Measurements from ENCODE around the gene NFAM1.

The NFAM1 gene

DNA sequence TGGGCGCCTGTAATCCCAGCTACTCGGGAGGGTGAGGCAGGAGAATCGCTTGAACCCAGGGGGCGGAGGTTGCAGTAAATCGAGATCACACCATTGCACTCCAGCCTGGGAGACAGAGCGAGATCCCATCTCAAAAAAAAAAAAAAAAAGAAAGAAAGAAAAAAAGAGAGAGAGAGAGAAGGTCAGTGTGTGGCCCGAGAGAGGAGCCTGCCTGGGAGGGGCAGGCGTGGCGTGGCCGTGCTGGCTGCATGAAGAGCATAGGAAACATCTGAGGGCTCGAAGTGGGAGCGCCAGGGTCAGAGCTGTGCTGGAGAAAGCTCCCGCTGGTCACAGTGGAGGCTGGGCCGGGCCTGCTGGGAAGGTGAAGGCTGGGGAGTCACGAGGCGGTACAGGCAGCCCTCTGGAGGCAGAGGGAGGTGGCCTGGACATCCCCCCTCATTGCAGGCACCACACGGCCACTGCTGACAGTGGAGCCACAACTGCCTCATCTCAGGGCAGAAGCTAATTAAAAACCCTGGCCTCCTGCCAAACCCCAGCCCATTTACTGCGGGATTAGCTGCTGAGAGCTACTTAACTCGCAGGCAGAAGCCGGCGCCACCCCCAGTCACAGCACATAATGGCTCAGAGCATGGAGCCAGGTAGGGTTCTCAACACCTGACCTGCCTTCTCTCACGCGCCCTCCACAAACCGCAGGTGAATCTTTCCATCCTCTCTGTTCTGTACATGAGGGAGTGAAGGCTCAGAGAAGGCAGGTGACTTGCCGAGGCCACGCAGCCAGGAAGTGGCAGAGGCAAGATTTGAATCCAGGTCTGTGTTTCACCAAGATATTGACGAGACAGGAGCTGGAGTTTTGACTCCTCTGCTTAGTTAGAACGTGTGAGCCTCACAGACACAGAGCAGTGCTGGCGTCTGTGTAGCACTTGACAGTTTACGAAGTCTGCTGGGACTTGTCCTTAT is 32.6 kb downstream of the NFAM1 start:
- DNase-seq (no peak), ATAC-seq (replicated peaks) (no peak)
- H3K36me3 Mint-ChIP-seq (ENCODE audit: insufficient read depth), result no peaks in the 10 kb centered on the region
- H3K27me3 Mint-ChIP-seq, result peaks cover 0 to 5% of the 10 kb centered on the region in 2 donors
- no peaks in the 10 kb centered on the region for H3K9me3 Mint-ChIP-seq
- H3K4me3 Mint-ChIP-seq, result no peak overlapping the region
- peaks cover 7% of the 10 kb centered on the region in 2 donors for H3K4me1 Mint-ChIP-seq (ENCODE audit: low read depth in 2 of 2)
- H3K27ac Mint-ChIP-seq, result peak overlapping the region in 1 of 2 donors; percentile 24

DNA sequence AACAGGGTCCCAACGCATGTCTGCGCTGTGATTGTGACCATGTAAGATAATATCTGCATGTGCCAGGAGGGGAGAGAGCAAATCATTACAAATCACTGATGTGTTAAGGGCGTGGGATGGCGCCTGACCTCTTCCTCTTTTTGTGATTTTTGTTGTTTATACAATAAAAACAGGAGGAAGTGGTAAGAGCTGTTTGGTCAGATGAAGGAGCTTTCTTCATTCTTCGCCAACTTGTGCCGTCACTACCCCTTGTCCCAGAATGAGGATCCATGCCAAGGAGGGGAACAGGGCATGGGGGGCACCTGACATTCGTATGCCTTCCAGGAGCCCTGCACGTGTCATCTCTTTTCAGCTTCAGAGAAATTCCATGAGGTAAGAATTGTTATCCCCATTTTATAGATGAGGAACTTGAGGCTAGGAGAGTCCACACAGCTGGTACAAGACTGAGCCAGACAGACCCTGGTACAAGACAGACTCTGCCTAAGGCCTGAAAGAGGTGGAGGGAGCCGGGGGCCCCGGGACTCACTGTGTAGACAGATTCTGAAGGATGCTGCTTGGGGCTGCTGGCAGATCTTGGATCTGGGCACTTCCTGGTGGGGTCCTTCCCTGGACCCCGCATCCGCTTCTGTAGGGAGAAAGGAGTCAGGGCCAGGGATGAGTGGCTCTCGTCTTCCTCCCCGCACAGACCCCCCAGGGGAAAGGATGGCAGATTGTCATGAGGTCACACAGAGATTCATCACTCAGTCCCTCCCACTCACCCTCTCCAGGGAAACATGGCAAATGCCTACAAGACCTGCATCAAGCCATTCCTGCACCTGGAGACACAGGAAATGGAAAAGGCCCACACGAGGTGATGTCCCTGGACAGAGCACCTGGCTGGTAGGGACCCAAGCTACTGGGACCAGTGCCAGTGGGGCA is 34.6 kb downstream of the NFAM1 start:
- H3K4me3 Mint-ChIP-seq, result peak overlapping the region; percentile 14 to 16
- DNase-seq, result no peak
- H3K4me1 Mint-ChIP-seq (ENCODE audit: low read depth in 2 of 2), result peaks cover 7% of the 10 kb centered on the region in 2 donors
- H3K27ac Mint-ChIP-seq, result no peak overlapping the region
- ATAC-seq (replicated peaks), result peak; percentile 58
- H3K9me3 Mint-ChIP-seq, result no peaks in the 10 kb centered on the region
- peaks cover 0 to 1% of the 10 kb centered on the region in 2 donors for H3K27me3 Mint-ChIP-seq
- H3K36me3 Mint-ChIP-seq (ENCODE audit: insufficient read depth), result no peaks in the 10 kb centered on the region

DNA sequence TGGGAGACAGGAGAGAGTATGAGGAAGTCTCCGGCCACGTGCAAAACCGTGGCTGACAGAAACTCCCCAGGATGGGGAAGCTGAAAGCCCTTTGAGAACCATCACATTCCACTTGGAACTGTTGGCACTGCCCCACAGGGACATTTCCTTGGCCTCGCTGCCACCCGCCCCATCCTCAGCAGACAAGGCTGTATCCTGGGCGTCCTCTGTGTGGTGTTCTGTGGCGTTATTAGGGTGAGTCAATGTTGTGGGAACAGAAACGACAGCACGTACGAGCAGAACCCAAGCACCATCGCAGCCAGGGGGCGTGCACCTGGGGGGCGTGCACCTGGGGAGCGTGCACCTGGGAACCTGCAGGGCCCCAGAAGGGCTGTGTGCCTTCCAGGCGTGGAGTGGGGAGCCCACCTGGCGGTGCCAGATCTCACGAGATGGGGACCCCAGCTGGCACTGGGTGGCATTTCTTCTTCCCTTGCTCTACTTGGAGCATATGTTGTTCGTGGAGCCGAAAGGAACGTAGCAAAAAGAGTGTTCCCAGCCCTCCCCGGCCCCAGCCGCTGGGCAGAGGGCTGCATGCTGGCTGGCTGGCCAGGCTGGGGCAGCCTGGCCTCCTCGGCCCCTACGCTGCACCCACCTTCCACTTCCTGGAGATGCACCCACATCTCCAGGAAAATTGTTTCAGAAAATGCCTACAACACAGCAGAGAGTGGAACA is 35.4 kb downstream of the NFAM1 start:
- Mint-ChIP-seq H3K27me3 (peaks cover 5 to 9% of the 10 kb centered on the region in 2 donors), H3K4me1 (ENCODE audit: low read depth in 2 of 2) (peaks cover 7% of the 10 kb centered on the region in 2 donors), H3K36me3 (ENCODE audit: insufficient read depth) (peaks cover 2% of the 10 kb centered on the region), H3K9me3 (no peaks in the 10 kb centered on the region), H3K27ac (no peak overlapping the region), H3K4me3 (peak overlapping the region; percentile 14 to 16)
- DNase-seq (no peak), ATAC-seq (replicated peaks) (peak; percentile 51)

DNA sequence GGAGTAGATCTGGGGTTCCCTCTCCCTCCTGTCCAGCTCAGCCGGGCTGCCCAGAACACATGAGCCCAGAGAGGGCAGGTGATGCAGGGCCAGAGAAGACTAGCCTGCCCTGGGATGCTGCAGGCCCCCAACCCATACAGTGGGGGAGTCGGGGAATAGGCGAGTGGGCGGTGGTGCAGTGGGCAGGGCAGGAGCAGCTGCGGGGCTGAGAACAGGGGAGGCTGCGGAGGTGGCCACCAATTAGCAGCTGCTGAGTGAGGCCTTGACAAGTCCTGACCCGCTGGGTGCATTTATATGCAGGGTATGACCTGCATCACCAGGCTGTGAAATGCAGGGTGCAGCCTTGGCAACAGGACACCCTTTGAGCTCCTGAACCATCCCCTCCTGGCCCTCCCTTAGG is 43.1 kb downstream of the NFAM1 start:
- no peak overlapping the region for H3K4me3 Mint-ChIP-seq
- no peak overlapping the region for H3K27ac Mint-ChIP-seq
- DNase-seq, result no peak

DNA sequence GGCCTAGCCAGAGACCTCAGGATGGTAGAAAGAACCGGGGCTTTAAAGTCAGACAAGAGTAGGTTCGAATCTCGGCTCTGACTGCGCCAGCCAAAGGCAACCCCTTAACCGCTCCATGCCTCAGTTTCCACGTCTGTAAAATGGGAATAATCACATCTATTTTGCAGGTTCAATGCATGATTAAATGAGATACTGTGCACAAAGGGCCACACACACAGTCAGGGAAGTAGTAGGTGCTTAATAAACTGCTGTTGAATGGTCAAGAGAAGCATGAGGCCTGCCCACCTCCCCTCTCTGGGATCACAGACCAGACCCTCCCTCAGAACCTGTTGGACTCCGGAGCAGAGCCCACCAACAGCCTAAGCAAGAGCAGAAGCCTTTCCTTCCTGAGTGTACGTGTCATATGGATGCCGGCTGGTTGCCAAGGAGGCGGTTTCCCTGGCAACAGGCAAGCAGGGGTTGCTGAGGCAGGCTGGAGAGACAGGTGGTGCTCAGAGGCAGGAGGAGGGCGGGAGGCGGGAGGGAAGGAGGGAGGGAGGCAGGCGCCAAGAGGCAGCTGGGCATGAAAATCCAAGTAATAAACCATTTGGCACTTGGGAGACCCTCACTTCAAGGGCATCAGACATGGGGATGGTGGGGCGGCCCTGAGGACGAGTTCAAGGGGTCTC is 43.9 kb downstream of the NFAM1 start:
- no peak overlapping the region for H3K27ac Mint-ChIP-seq
- ATAC-seq (replicated peaks), result no peak
- peaks cover 2% of the 10 kb centered on the region for H3K36me3 Mint-ChIP-seq (ENCODE audit: insufficient read depth)
- H3K27me3 Mint-ChIP-seq, result peaks cover 10 to 40% of the 10 kb centered on the region in 2 donors
- DNase-seq, result no peak
- H3K9me3 Mint-ChIP-seq, result no peaks in the 10 kb centered on the region
- no peak overlapping the region for H3K4me3 Mint-ChIP-seq
- H3K4me1 Mint-ChIP-seq (ENCODE audit: low read depth in 2 of 2), result no peaks in the 10 kb centered on the region

More for the DNA sequence above, 43.1 kb downstream of the NFAM1 start:
- Mint-ChIP-seq H3K9me3 (no peaks in the 10 kb centered on the region), H3K4me1 (ENCODE audit: low read depth in 2 of 2) (no peaks in the 10 kb centered on the region), H3K36me3 (ENCODE audit: insufficient read depth) (peaks cover 2% of the 10 kb centered on the region), H3K27me3 (peaks cover 10 to 40% of the 10 kb centered on the region in 2 donors)
- ATAC-seq (replicated peaks), result no peak

DNA sequence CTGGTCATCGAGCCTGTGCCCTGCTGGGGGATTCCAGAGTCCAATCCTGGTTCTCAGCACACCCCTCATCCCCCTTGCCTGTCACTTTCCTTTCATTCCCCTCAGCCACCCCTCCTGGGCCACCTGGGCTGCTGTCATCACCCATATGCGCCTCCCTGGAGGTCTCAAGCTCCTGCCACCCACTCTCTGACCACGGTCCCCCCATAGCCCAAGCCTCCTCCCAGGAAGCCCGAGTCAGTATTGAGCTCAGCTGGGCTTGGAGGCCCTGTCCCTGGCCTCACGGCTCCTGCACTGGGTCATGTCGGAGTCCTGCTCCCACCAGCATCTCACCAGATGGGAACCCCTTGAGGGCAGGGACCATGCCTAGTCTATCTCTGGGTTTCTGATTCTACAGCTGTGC is 44.6 kb downstream of the NFAM1 start:
- DNase-seq (no peak), ATAC-seq (replicated peaks) (no peak)
- Mint-ChIP-seq H3K27me3 (peaks cover 10 to 39% of the 10 kb centered on the region in 2 donors), H3K4me3 (no peak overlapping the region), H3K27ac (no peak overlapping the region), H3K36me3 (ENCODE audit: insufficient read depth) (peaks cover 2% of the 10 kb centered on the region), H3K4me1 (ENCODE audit: low read depth in 2 of 2) (no peaks in the 10 kb centered on the region), H3K9me3 (no peaks in the 10 kb centered on the region)

DNA sequence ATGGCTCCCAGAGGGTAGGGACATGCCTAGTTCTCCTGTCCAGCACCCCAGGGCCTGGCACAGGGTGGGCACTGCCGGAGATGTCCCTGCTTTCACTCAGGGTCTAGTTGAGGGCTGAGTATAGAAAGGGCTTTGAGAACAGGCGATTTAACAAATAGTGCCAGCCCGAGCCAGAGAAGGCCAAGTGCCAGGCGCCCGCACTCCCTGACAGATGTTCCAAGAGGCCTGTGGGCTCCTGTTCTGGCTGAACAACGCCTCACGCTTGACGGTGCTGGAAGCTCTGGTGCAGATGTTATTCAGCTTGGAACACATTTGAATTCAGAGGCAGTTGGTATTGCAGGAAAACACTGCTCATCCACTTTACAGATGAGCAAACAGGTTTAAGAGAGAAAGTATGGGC is 46.5 kb downstream of the NFAM1 start:
- Mint-ChIP-seq H3K27me3 (peaks cover 0 to 21% of the 10 kb centered on the region in 2 donors), H3K4me1 (ENCODE audit: low read depth in 2 of 2) (no peaks in the 10 kb centered on the region), H3K4me3 (no peak overlapping the region), H3K36me3 (ENCODE audit: insufficient read depth) (no peaks in the 10 kb centered on the region), H3K27ac (peak overlapping the region in 1 of 2 donors; percentile 55), H3K9me3 (no peaks in the 10 kb centered on the region)
- ATAC-seq (replicated peaks) (no peak), DNase-seq (no peak)

DNA sequence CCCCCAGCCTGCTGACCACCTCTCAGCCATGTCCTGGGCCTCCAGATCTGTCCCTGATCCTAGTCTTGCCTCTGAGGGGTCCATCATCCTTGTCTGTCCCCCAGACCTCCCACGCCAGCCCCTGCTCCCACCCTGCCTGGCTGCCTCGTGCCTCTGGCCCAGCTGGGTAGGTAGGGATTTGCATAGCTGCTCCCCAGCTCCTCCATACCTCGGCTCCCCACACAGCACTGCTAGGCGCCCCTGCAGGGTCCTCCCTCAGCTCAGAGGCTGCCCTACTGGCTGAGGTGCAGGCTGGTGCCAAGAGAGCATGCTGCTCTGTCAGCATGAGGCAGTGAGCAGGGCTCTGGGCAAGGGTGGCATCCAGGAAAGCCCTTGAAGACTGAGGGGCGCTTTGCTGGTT is 47.7 kb downstream of the NFAM1 start:
- Mint-ChIP-seq H3K27ac (no peak overlapping the region), H3K36me3 (ENCODE audit: insufficient read depth) (no peaks in the 10 kb centered on the region), H3K27me3 (peaks cover 0 to 16% of the 10 kb centered on the region in 2 donors), H3K9me3 (no peaks in the 10 kb centered on the region), H3K4me3 (no peak overlapping the region), H3K4me1 (ENCODE audit: low read depth in 2 of 2) (no peaks in the 10 kb centered on the region)
- ATAC-seq (replicated peaks) (no peak), DNase-seq (no peak)

DNA sequence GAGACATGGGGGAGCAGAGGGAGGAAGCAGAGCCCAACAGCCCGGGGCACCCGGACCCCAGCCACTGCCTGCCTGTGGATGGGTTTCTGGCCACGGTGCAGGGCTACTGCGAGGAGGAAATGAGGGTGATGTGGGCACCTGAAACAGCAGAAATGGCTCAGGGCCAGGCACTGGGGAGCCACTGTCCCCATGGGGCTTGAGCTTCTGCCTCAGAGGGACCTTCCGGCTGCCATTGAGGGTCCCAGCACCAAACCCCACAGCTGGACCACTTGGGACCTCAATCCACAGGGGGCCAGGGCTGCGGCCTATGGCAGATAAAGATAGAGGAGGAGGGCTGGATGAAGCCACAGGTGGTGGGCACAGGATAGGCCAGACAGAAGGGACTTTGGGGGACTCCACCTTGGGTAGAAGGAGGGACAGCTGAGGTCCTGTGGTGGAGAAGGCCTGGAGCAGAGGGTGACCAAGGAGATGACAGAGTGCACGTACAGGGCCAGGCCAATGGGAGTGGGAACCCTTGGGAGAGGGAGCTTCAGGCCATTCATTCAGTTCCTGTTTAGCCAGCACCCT is 48.3 kb downstream of the NFAM1 start:
- no peaks in the 10 kb centered on the region for H3K4me1 Mint-ChIP-seq (ENCODE audit: low read depth in 2 of 2)
- H3K27me3 Mint-ChIP-seq, result peaks cover 0 to 10% of the 10 kb centered on the region in 2 donors
- DNase-seq, result no peak
- H3K36me3 Mint-ChIP-seq (ENCODE audit: insufficient read depth), result no peaks in the 10 kb centered on the region
- H3K4me3 Mint-ChIP-seq, result no peak overlapping the region
- H3K9me3 Mint-ChIP-seq, result no peaks in the 10 kb centered on the region
- no peak for ATAC-seq (replicated peaks)
- peak overlapping the region in 1 of 2 donors; percentile 36 for H3K27ac Mint-ChIP-seq

DNA sequence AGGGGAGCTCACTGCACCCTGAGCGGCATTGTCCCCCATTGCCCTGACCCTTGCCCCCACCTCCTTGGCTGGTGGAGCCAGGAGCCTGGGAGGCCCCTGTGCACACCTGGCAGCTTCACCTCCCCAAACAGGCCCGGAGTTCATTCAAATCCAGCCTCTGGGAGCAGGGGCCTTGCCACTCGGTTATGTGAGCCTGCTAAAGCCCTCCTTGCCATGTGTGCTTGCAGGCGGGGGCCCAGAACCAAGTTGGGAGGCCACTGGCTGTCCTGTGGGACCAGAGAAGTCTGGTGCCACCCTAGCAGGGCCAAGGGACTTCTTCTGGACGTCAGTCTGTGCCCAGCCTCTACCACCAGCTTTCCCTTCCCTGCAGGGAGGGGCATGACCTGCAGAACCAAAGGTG is 48.9 kb downstream of the NFAM1 start:
- no peaks in the 10 kb centered on the region for H3K36me3 Mint-ChIP-seq (ENCODE audit: insufficient read depth)
- peak overlapping the region in 1 of 2 donors; percentile 36 for H3K27ac Mint-ChIP-seq
- DNase-seq (no peak), ATAC-seq (replicated peaks) (no peak)
- peaks cover 0 to 9% of the 10 kb centered on the region in 2 donors for H3K27me3 Mint-ChIP-seq
- no peaks in the 10 kb centered on the region for H3K4me1 Mint-ChIP-seq (ENCODE audit: low read depth in 2 of 2)
- H3K9me3 Mint-ChIP-seq, result no peaks in the 10 kb centered on the region
- H3K4me3 Mint-ChIP-seq, result no peak overlapping the region

DNA sequence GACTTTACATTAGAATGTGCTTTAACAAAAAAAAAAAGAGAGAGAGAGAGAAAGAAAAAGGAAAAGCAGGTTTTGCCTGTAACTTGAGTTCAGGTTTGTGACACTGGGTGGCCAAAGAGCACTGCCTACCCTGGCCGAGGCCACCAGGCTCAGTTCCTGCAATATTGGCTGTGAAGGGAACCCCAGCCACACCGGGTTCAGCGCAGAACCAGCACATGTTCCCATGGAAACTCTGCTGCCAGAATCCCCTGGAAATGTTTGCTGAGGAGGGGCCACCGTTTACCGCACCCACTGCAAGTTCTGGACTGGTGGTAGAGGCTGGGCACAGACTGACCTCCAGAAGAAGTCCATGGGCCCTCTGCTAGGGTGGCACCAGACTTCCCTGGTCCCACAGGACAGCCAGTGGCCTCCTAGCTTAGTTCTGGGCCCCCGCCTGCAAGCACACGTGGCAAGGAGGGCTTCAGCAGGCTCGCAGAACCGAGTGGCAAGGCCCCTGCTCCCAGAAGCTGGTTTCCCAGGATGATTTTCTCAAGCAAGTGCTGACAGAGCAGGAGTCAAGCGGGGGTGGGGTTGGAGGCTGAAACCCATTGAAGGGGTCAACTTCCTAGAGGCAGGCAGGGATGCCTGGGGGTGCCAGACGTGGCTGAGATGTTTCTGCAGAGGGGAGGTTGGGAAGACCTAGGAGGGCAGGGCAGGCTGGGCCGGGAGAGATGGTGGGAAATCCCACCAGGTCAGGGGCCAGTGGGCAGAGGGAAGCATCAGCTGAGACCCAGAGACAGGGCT is 51.2 kb downstream of the NFAM1 start:
- H3K4me3 Mint-ChIP-seq, result no peak overlapping the region
- H3K36me3 Mint-ChIP-seq (ENCODE audit: insufficient read depth), result no peaks in the 10 kb centered on the region
- no peaks in the 10 kb centered on the region for H3K4me1 Mint-ChIP-seq (ENCODE audit: low read depth in 2 of 2)
- no peaks in the 10 kb centered on the region for H3K9me3 Mint-ChIP-seq
- H3K27ac Mint-ChIP-seq, result no peak overlapping the region
- DNase-seq, result no peak
- peaks cover 6 to 14% of the 10 kb centered on the region in 2 donors for H3K27me3 Mint-ChIP-seq
- no peak for ATAC-seq (replicated peaks)

Data from effector memory CD8-positive, alpha-beta T cell (primary cell).